Neural cell (in vitro differentiated cells): Measurements from ENCODE around the gene SPATA32. TPM values are rescaled to one million over a fixed set of nuclear protein-coding genes. Genes with fewer than 3 reads are reported as not detected.

Source experiments
- H2AFZ ChIP-seq: fragments of 200-600, 300-800 bp; sonication (generic), shearing (Covaris generic); 2 replicates; pipeline ENCODE4 v1.6.0; 2014; ENCODE audit warnings: low read depth, mild to moderate bottlenecking, antibody characterized with exemption, low read length, moderate library complexity
- H3F3A ChIP-seq: fragments of 200-600 bp; shearing (Covaris generic); 2 replicates; pipeline ENCODE4 v1.6.1; 2016; ENCODE audit warnings: mild to moderate bottlenecking, moderate library complexity, mixed read lengths, antibody characterized with exemption, low read length; ENCODE audit not compliant: insufficient read depth, poor library complexity, severe bottlenecking
- H3K27ac ChIP-seq: fragments of 200-600, 300-800 bp; sonication (generic), shearing (Covaris generic); 2 replicates; pipeline ENCODE4 v1.5.1; 2014; ENCODE audit warnings: mild to moderate bottlenecking, low read length, moderate library complexity
- H3K27me3 ChIP-seq: fragments of 300-800, 200-600 bp; sonication (generic), shearing (Covaris generic); 2 replicates; pipeline ENCODE4 v1.6.0; 2014; ENCODE audit warnings: mild to moderate bottlenecking, low read depth, low read length, moderate library complexity; ENCODE audit not compliant: insufficient read depth
- H3K36me3 ChIP-seq: fragments of 300-800, 200-600 bp; sonication (generic), shearing (Covaris generic); 2 replicates; pipeline ENCODE4 v1.5.1; 2014; ENCODE audit warnings: mild to moderate bottlenecking, antibody characterized with exemption, low read length, moderate library complexity; ENCODE audit not compliant: insufficient read depth
- H3K4me2 ChIP-seq: fragments of 300-800, 200-600 bp; sonication (generic), shearing (Covaris generic); 2 replicates; pipeline ENCODE4 v1.6.0; 2014; ENCODE audit warnings: mild to moderate bottlenecking, low read length
- H3K4me3 ChIP-seq: fragments of 300-800, 200-600 bp; sonication (generic), shearing (Covaris generic); 2 replicates; pipeline ENCODE4 v1.5.1; 2014; ENCODE audit warnings: mild to moderate bottlenecking, low read length, moderate library complexity
- H3K79me2 ChIP-seq: fragments of 200-600 bp; shearing (Covaris generic); replicated peaks from 2 replicates; pipeline ENCODE4 v1.6.0; 2014; ENCODE audit warnings: mild to moderate bottlenecking, low read length, moderate library complexity; ENCODE audit not compliant: insufficient read depth
- H3K9ac ChIP-seq: fragments of 300-800, 200-600 bp; sonication (generic), shearing (Covaris generic); 2 replicates; pipeline ENCODE4 v1.6.1; 2016; ENCODE audit warnings: mild to moderate bottlenecking, low read length, mixed read lengths
- H3K9me2 ChIP-seq: fragments of 200-600 bp; shearing (Covaris generic); 2 replicates; pipeline ENCODE4 v1.6.1; 2016; ENCODE audit warnings: mild to moderate bottlenecking, low read length, mixed read lengths; ENCODE audit not compliant: insufficient read depth
- H3K9me3 ChIP-seq: fragments of 200-600, 300-800 bp; sonication (generic), shearing (Covaris generic); 2 replicates; pipeline ENCODE4 v1.6.1; 2016; ENCODE audit warnings: mild to moderate bottlenecking, mixed run types, low read length, moderate library complexity, mixed read lengths
- H4K20me1 ChIP-seq: fragments of 200-600 bp; shearing (Covaris generic); 2 replicates; pipeline ENCODE4 v1.6.1; 2016; ENCODE audit warnings: mild to moderate bottlenecking, mixed run types; ENCODE audit not compliant: insufficient read depth
- EP300 ChIP-seq: fragments of 450-650 bp; conservative IDR thresholded peaks from 2 replicates; pipeline ENCODE4 v1.6.1; 2014; ENCODE audit warnings: antibody characterized with exemption, mild to moderate bottlenecking, moderate library complexity; ENCODE audit not compliant: poor library complexity, severe bottlenecking
- EZH2 ChIP-seq: fragments of 200-600, 300-800 bp; shearing (Covaris generic), sonication (generic); IDR thresholded peaks from 2 replicates; pipeline ENCODE4 v1.6.1; 2014; ENCODE audit warnings: antibody characterized with exemption, low read length, borderline replicate concordance, mild to moderate bottlenecking; ENCODE audit not compliant: insufficient read depth, poor library complexity, severe bottlenecking
- MXI1 ChIP-seq: fragments of 450-650 bp; conservative IDR thresholded peaks from 2 replicates; pipeline ENCODE4 v1.6.1; 2014; ENCODE audit warnings: antibody characterized with exemption, mild to moderate bottlenecking; ENCODE audit not compliant: poor library complexity, severe bottlenecking
- POLR2AphosphoS5 ChIP-seq: IDR thresholded peaks from 2 replicates; pipeline ENCODE4 v1.6.1; 2012
- RAD21 ChIP-seq: fragments of 450-650 bp; conservative IDR thresholded peaks from 2 replicates; pipeline ENCODE4 v1.6.1; 2014; ENCODE audit warnings: antibody characterized with exemption, mild to moderate bottlenecking, moderate library complexity
- SMC3 ChIP-seq: fragments of 450-650 bp; conservative IDR thresholded peaks from 2 replicates; pipeline ENCODE4 v1.6.1; 2014; ENCODE audit warnings: antibody characterized with exemption, mild to moderate bottlenecking, moderate library complexity; ENCODE audit not compliant: poor library complexity
- TAF1 ChIP-seq: IDR thresholded peaks from 2 replicates; pipeline ENCODE4 v1.6.1; 2012; ENCODE audit warnings: low read depth
- polyA plus RNA-seq: library from polyadenylated mRNA; depleted of rRNA; stranded (reverse); fragments of >200 nt; gene quantifications from 2 replicates; pipeline ENCODE4 v1.2.3, GENCODE V29; 2014
- TF ChIP-seq, protein P1 (sequence below): IDR thresholded peaks from 2 replicates; pipeline ENCODE4 v1.6.1; 2012; ENCODE audit warnings: borderline replicate concordance
- TF ChIP-seq, protein P2 (sequence below): fragments of 450-650 bp; IDR thresholded peaks from 2 replicates; pipeline ENCODE4 v1.5.1; 2014; ENCODE audit warnings: antibody characterized with exemption, mild to moderate bottlenecking, moderate library complexity; ENCODE audit not compliant: poor library complexity, severe bottlenecking

SPATA32 gene
- polyA plus RNA-seq, 1 donor from 2014 or later = not detected

DNA sequence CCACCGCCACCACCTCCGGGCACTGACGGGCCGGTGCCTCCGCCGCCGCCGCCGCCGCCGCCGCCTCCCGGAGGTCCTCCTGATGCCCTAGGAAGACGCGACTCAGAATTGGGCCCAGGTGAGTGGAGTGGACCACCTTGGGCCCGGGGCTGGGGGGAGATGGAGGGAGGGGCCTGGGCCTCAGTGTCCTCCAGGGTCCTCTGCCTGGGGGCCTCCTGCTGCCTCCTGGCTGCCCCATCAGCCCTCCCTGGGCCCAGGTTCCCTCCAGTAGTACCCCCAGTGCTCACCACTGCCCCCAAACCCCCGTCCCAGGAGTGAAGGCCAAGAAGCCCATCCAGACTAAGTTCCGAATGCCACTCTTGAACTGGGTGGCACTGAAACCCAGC, 19.9 kb downstream of the SPATA32 start:
- Histone ChIP-seq H4K20me1 (no peaks in the 10 kb centered on the region), H3K4me3 (peak overlapping the region; percentile 78), H3F3A (no peaks in the 10 kb centered on the region), H3K79me2 (no peaks in the 10 kb centered on the region), H3K9me3 (no peaks in the 10 kb centered on the region), H3K36me3 (no peaks in the 10 kb centered on the region), H3K27ac (no peak overlapping the region), H3K27me3 (peaks cover 7% of the 10 kb centered on the region), H3K9ac (peak overlapping the region; percentile 86), H3K4me2 (no peak overlapping the region), H2AFZ (no peak overlapping the region), H3K9me2 (no peaks in the 10 kb centered on the region)
- TF ChIP-seq, protein P1, sequence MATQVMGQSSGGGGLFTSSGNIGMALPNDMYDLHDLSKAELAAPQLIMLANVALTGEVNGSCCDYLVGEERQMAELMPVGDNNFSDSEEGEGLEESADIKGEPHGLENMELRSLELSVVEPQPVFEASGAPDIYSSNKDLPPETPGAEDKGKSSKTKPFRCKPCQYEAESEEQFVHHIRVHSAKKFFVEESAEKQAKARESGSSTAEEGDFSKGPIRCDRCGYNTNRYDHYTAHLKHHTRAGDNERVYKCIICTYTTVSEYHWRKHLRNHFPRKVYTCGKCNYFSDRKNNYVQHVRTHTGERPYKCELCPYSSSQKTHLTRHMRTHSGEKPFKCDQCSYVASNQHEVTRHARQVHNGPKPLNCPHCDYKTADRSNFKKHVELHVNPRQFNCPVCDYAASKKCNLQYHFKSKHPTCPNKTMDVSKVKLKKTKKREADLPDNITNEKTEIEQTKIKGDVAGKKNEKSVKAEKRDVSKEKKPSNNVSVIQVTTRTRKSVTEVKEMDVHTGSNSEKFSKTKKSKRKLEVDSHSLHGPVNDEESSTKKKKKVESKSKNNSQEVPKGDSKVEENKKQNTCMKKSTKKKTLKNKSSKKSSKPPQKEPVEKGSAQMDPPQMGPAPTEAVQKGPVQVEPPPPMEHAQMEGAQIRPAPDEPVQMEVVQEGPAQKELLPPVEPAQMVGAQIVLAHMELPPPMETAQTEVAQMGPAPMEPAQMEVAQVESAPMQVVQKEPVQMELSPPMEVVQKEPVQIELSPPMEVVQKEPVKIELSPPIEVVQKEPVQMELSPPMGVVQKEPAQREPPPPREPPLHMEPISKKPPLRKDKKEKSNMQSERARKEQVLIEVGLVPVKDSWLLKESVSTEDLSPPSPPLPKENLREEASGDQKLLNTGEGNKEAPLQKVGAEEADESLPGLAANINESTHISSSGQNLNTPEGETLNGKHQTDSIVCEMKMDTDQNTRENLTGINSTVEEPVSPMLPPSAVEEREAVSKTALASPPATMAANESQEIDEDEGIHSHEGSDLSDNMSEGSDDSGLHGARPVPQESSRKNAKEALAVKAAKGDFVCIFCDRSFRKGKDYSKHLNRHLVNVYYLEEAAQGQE = no peak
- TF ChIP-seq MXI1 = no peak
- TF ChIP-seq, protein P2, sequence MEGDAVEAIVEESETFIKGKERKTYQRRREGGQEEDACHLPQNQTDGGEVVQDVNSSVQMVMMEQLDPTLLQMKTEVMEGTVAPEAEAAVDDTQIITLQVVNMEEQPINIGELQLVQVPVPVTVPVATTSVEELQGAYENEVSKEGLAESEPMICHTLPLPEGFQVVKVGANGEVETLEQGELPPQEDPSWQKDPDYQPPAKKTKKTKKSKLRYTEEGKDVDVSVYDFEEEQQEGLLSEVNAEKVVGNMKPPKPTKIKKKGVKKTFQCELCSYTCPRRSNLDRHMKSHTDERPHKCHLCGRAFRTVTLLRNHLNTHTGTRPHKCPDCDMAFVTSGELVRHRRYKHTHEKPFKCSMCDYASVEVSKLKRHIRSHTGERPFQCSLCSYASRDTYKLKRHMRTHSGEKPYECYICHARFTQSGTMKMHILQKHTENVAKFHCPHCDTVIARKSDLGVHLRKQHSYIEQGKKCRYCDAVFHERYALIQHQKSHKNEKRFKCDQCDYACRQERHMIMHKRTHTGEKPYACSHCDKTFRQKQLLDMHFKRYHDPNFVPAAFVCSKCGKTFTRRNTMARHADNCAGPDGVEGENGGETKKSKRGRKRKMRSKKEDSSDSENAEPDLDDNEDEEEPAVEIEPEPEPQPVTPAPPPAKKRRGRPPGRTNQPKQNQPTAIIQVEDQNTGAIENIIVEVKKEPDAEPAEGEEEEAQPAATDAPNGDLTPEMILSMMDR = no peak
- TF ChIP-seq EZH2 = no peak
- TF ChIP-seq EP300 = no peak
- no peak for TF ChIP-seq POLR2AphosphoS5
- TF ChIP-seq TAF1 = no peak
- no peak for TF ChIP-seq RAD21
- no peak for TF ChIP-seq SMC3

DNA sequence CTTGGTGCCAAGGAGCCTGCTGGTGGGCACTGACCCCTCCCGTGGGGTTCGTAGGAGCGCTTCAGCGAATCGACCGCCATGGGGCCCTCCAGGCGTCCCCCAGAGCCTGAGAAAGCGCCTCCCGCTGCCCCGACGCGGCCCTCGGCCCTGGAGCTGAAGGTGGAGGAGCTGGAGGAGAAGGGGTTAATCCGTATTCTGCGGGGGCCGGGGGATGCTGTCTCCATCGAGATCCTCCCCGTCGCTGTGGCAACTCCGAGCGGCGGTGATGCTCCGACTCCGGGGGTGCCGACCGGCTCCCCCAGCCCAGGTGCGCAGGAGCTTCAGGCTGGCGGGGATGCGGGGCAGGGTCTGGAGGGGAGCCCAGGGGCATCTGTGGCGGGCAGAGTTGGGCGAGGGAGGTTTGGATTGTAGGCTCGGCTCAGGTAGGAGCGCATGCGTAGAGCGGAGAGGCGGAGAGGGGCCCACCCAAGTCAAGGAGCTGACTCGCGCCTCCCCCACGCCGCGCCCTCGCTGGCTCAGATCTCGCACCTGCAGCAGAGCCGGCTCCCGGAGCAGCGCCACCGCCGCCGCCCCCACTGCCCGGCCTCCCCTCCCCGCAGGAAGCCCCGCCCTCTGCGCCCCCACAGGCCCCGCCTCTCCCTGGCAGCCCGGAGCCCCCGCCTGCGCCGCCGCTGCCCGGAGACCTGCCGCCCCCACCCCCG, 20.4 kb downstream of the SPATA32 start:
- Histone ChIP-seq H3K9ac (peak overlapping the region; percentile 86), H3K27ac (peak overlapping the region; percentile 59), H3K4me2 (peak overlapping the region; percentile 90), H3K9me3 (no peaks in the 10 kb centered on the region), H3K36me3 (no peaks in the 10 kb centered on the region), H2AFZ (peak overlapping the region; percentile 98), H3F3A (no peaks in the 10 kb centered on the region), H3K79me2 (no peaks in the 10 kb centered on the region), H3K4me3 (peak overlapping the region; percentile 78), H4K20me1 (no peaks in the 10 kb centered on the region), H3K27me3 (peaks cover 1% of the 10 kb centered on the region), H3K9me2 (no peaks in the 10 kb centered on the region)
- peak; percentile 62 for TF ChIP-seq MXI1
- no peak for TF ChIP-seq EZH2
- peak; percentile 41 for TF ChIP-seq SMC3
- TF ChIP-seq RAD21 = peak; percentile 31
- TF ChIP-seq, protein P1 = peak; percentile 24
- TF ChIP-seq, protein P2 = no peak
- peak; percentile 36 for TF ChIP-seq EP300
- peak; percentile 68 for TF ChIP-seq TAF1
- peak; percentile 71 for TF ChIP-seq POLR2AphosphoS5
